GM21717 (cell line): ENCODE measurements around the gene NUP93.
"Not testable (repeated sequence)": the region's sequence is repeated elsewhere in the genome, so short reads cannot be mapped to it uniquely, and the experiment has no call there.

Experiments used
- ATAC-seq: cut with Tn5 transposase; IDR thresholded peaks from one replicate; pipeline ENCODE4 v1.9.1; 2021; ENCODE audit warnings: mild to moderate bottlenecking, moderate library complexity; ENCODE audit not compliant: unreplicated experiment

NUP93 gene

GRCh38 chr16:56884929-56885328, 155.0 kb downstream of the NUP93 start:
- not testable (repeated sequence) for ATAC-seq

DNA sequence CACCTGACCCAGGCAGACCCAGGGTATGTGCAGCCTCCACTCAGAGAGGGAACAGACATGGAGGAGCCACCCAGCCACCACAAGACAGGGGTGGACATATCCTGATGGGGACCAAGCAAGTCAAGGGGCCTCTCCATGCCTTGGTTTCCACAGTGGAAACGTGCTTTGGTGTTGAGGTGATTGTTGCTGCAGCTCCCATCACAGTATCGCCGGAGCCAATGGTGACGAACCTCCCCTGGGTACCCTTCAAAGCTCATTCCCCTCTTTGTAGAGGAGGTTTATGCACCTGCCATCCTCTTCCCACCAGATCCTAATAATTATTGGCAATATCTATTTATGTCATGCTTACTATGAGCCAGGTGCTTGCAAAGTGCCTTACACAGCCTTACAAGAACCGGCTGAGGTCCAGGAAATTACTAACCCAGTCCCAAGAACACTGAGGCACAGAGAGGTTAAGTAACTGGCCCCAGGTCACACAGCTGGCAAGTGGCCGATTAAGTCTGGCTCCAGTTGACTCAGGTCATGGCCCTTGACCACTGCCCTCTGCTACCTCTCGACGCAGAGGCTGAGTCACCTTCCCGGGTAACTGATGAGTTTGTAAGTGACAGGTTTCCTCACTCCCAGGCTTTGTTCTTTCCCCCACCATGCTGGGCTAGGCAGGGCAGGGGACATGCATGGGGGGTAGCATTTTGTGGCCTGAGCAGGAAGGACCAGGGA, 155.7 kb downstream of the NUP93 start:
- ATAC-seq, result no peak

- ATAC-seq, result no peak
Measured at GRCh38 chr16:56886296-56886695, 156.4 kb downstream of the NUP93 start.

DNA sequence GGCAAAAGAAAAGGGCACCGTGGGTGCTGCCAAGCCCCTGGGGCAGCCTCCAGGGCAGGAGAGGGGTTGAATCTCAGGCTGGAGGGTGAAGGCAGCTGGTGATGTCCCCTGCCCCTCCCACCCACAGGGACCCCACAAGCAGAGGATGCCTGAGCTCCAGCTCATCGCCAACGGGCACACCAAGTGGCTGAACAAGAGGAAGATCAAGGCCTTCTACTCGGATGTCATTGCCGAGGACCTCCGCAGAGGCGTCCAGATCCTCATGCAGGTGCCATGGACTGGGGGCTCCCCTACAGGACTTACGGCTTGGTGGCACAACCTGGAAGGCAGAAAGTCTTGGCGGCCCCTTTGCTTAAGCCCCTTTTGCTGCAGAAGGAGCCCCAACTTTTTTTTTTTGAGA, 156.9 kb downstream of the NUP93 start:
- ATAC-seq, result no peak

GRCh38 chr16:56888806-56889205, 158.9 kb downstream of the NUP93 start:
- ATAC-seq, result peak; percentile 93

GRCh38 chr16:56889206-56889605, 159.3 kb downstream of the NUP93 start:
- no peak for ATAC-seq

DNA sequence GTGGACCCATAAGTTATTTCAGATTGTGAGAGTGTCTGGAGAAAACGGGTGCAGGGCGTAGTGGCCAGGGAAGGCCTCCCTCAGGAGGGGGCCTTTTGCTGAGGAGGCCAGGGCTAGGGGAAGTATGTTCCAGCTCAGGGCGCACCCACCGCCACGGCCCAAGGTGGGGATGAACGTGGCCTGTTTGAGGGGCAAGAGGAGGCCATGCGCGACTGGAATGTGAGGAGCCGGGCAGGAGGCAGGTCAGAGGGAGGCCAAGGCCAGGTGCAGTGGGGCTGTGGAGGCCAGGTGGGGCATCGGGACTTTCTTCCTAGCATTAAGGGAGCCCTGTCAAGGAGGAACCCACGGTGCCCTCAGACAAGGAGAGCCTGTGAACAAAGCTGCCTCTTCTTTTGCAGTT, 161.8 kb downstream of the NUP93 start:
- ATAC-seq, result no peak

GRCh38 chr16:56892705-56893104, 162.8 kb downstream of the NUP93 start:
- ATAC-seq, result no peak

GRCh38 chr16:56894331-56894917, 164.5 kb downstream of the NUP93 start:
- ATAC-seq, result no peak

GRCh38 chr16:56895813-56896212, 165.9 kb downstream of the NUP93 start:
- no peak for ATAC-seq

DNA sequence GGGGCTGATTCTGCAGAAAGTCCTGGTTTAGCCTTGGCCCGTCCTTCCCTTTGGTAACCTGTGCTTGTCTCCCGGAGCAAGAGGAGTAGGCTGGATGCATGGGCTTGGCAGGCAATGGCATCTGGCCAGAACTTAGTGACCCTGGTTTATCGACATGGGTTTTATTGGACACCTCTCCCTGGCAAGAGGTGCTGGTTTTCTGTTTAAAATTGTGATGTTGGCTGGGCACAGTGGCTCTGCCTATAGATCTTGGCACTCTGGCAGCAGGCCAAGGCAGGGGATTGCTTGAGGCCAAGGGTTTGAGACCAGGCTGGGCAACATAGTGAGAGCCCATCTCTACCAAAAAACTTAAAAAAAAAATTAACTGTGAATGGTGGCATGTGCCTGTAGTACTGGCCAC, 166.3 kb downstream of the NUP93 start:
- no peak for ATAC-seq

DNA sequence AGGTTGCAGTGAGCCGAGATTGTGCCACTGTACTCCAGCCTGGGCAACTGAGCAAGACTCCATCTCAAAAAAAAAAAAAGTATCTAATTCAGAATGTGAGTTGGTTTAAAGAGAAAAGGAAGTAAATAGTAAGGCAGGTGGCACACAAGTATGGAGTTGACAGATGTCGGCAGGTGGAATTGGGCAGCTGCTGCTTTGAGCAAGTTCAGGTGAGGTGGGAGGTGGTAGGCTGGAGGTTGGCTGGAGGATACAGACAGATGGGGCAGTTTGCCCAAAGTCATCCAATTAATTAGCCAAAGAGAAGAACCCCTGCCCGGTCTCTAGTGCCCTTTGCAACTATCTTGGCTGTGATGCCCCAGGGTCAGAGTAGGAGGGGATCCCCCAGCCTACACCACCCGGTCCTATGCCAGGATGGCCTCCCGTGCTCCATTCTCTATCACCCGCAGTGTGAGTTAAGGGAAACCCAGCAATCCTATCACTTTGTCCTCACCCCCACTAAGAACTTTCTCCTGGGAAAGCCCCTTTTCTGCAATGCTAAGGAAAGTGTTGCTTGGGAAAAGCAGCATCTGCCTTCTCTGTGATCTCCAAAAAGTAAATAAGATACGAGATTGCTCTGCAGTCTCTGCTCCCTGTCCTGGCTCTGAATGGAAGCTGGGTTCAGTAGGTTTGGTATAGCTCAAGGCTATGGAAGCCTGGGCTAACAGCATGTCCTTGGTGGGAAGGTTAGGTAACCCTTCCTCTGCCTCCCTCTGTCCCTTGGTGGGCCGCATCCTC, 167.3 kb downstream of the NUP93 start:
- ATAC-seq, result no peak

DNA sequence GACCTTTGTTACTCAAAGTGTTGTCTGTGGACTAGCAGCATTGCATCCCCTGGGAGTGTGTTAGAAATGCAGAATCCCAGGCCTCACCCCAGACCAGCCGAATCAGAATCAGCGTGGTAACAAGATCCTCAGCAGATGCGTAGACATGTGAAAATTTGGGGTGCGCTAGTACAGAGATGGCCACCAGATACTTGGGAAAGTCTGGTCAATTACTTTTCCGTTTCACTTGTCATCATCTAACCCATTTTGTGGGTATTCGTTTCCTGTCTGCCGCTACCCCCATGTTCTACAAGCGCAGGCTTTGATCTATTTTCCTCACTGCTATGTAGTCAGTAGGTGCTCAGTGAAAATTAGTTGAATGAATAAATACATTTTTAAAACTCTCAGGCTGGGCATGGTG, 168.9 kb downstream of the NUP93 start:
- ATAC-seq, result peak; percentile 65
